IPS-NIHi11 (cell line): ENCODE results near the gene SKIC2.
"Not testable (repeated sequence)": the region's sequence is repeated elsewhere in the genome, so short reads cannot be mapped to it uniquely, and the experiment has no call there.

ENCODE experiments used
- DNase-seq: peaks from one replicate; pipeline ENCODE4 v3.0.0; 2012; ENCODE audit warnings: mixed read lengths, low spot score

Gene SKIC2

DNA sequence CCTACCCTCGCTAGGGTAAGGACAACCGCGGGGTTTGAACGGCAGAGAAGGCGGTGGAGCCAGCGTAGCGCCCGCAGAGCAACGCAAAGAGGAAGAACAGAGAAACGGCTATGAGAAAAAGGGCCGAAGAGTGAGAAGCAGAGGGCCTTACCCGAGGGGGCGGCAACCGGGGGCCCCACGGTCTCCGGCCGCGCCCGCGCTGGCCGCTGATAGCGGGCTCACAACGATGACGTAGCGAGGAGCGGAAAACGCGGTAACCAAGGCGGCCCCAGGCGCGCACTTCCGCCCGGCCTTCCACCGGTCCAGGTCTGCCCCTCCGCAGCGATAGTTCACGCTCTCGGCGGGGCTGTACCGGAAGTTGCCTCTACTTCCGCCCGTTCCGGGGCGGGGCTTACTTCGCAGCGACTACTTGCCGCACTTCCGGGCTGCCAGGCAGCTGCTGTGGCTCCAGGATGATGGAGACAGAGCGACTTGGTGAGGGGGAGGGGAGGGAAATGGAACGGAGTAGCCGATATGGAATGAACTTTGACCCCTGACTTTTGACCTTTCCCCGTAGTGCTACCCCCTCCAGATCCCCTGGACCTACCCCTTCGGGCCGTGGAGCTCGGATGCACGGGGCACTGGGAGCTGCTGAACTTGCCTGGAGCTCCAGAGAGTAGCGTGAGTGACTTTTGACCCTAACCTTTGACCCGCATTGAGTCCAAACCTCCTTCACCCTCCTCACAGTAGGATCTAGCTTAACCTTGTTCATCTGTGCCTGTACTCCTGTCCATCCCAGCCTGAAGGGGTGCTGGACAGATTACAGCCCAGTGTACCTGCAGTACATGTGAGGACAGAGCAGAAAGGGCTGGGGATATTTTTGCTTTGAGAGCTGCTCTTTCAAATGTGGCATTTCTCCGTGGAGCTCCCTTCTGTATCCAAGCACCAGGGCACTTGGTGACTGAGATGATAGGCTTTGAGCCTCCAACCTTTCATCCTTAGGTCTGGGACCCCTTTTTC, at the start of gene SKIC2, which contains the start of gene NELFE:
Gene SKIC2 (plus strand): TSS at position 435 of the 999 bp plus-strand sequence. CDS start 18 bp downstream, at position 453.
Gene NELFE (minus strand): TSS at position 231 of the 999 bp plus-strand sequence. CDS start 525 bp downstream, outside the sequence.
- peak; percentile 100 for DNase-seq

- DNase-seq = not testable (repeated sequence)
Observed at GRCh38 chr6:31909298-31909697, 49.7 kb upstream of the SKIC2 start.

GRCh38 chr6:31911826-31912585, 47.0 kb upstream of the SKIC2 start:
- no peak for DNase-seq

GRCh38 chr6:31915351-31915750, 43.6 kb upstream of the SKIC2 start:
- no peak for DNase-seq

DNA sequence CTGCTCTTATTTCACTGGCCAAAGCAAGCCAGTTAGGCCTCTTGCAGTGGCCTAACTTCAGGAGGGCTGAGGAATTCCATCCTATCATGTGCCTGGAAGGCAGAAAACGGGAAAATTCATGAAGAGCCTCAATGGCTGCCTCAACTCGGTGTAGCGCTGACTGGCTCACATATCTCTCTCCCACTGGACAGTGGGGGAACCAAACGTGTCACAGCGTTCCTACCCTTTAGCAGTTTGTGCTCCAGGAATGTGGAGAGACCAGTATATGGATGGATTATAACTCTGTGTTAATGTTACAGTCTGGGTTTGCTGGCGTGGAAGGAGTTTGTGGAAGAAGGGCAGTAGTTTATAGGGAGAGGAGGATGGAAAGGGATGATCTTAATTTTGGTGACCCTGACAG, 43.2 kb upstream of the SKIC2 start:
- no peak for DNase-seq

GRCh38 chr6:31918069-31918720, 40.8 kb upstream of the SKIC2 start:
- no peak for DNase-seq

DNA sequence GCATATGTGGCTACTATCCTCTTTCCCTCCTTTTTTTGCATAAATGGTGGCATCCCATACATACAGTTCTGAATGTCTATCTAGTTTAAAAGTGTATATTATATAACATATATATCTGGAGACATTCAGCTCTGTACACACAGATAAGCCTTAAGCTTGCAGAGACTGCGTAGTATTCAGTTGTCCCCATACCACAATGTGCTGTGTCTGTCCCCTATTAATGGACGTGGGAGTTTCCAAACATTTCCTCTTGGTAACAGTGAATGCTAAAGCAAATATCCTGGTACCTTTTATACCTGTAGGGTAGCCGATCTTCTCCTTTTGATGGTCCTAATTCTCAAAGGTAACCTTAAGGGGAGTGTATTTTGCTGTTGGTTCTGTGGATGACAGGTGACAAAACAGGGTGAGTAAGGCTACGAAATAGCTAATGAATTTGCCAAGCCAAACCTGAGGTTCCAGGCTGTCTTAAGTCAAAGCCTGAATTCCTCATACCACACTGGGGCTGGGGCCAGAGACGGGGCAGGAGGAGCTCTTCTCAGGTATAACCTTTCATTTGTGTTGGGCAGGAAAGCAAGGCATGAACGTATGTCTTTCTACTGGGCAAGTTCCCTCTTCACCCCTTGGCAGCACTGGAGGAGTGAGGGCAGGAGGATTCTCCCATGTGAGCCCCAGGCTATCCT, 39.2 kb upstream of the SKIC2 start:
- DNase-seq = no peak

DNA sequence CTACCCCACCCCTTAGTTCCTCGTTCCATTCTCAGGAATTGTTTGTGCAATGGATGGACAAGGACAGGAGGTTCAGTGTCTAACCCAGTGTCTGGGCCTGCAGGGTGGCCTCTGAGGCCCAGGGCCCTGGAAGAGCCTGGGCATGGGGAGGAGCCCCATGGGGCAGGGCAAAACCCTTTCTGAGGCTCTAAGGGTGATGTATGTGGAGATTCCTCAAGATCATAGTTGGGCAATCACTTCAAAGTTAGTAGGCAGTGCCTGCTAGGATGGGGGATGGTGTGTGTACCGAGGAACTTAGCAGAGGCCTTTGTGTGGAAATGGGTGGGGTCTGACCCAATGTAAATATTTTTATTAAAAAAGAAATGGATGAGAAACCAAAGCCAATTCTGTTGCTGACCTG, 38.2 kb upstream of the SKIC2 start:
- DNase-seq = no peak

GRCh38 chr6:31922942-31923341, 36.0 kb upstream of the SKIC2 start:
- peak; percentile 52 for DNase-seq

DNA sequence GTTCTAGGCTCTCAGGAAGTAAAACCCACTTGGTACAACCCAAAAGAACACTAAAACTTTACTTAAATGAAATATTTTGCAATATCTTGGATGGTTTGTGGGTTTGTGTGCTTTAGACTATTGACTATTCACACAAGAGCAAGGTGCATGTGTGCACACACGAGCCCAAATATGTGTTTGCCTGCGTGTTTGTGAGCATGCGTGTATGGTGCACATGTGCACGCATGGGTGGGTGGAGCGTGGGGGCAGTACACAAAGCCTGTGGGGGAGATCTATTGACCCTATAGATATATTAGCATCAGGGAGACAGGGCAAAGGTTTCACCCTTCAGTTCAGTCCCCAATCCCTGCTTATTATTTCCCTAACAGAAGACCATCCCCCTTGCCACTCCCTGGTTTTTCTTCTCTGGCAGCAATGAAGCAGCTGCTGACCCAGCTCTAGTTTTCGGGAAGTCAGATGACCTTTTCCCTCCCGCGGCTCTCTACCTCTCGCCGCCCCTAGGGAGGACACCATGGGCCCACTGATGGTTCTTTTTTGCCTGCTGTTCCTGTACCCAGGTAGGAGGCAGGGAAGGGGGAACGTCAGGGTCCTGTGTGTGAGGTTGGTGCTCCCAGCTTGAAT, 31.6 kb upstream of the SKIC2 start, which contains the start of gene C2:
Gene C2 (plus strand): TSS at position 476 of the 621 bp plus-strand sequence. CDS start 36 bp downstream, at position 512.
- DNase-seq = no peak

GRCh38 chr6:31927863-31928671, 30.9 kb upstream of the SKIC2 start:
- DNase-seq = no peak

DNA sequence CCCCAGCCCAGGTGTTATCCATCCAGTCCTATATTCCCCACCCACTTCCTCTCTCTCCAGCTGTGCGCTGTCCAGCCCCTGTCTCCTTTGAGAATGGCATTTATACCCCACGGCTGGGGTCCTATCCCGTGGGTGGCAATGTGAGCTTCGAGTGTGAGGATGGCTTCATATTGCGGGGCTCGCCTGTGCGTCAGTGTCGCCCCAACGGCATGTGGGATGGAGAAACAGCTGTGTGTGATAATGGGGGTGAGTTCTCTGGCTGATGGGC, 30.4 kb upstream of the SKIC2 start:
- no peak for DNase-seq

- DNase-seq = no peak
Observed at GRCh38 chr6:31930962-31931361, 28.0 kb upstream of the SKIC2 start.

- DNase-seq = not testable (repeated sequence)
Observed at GRCh38 chr6:31932137-31932536, 26.8 kb upstream of the SKIC2 start.

DNA sequence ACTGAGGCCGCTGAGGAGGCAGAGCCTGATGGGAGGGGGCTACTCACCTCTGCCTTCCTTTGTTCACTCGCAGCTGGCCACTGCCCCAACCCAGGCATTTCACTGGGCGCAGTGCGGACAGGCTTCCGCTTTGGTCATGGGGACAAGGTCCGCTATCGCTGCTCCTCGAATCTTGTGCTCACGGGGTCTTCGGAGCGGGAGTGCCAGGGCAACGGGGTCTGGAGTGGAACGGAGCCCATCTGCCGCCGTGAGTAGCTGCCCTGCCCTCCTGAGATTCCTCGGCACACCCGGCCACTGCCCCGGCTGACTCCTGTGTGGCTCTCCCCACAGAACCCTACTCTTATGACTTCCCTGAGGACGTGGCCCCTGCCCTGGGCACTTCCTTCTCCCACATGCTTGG, 25.4 kb upstream of the SKIC2 start:
- DNase-seq = no peak

DNA sequence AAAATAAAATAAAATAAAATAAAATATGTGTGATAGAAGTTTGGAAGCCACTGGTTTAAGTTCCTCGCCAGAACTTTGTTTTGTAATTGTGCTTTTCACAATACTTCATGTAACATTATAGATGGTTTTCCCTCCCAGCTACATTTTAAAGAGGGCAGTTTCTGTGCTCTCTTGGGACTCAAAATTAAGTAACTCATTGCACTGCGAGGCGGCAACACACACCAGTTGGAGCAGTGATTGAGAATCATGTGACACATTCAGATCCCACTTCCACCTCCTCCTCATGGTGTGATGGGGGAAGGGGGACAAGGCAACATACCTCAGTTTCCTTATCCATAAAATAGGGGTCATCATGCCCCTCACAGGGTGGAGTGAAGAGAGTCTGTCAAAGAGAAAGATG, 24.0 kb upstream of the SKIC2 start:
- DNase-seq = no peak

DNA sequence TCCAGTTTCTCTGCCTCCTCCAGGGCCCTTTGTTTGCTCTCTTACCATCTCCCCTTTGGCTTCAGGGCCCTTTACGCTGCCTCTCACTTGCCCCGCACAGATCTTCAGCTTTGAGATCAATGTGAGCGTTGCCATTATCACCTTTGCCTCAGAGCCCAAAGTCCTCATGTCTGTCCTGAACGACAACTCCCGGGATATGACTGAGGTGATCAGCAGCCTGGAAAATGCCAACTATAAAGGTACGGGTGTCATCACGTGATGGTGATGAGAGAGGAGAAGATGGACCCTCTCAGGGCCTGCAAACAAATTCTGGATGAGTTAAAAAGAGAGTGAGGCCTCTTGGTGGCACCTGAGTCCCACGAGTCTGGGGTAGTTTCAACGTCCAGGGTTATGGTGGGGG, 23.2 kb upstream of the SKIC2 start:
- no peak for DNase-seq

GRCh38 chr6:31940256-31940664, 18.7 kb upstream of the SKIC2 start:
- no peak for DNase-seq

DNA sequence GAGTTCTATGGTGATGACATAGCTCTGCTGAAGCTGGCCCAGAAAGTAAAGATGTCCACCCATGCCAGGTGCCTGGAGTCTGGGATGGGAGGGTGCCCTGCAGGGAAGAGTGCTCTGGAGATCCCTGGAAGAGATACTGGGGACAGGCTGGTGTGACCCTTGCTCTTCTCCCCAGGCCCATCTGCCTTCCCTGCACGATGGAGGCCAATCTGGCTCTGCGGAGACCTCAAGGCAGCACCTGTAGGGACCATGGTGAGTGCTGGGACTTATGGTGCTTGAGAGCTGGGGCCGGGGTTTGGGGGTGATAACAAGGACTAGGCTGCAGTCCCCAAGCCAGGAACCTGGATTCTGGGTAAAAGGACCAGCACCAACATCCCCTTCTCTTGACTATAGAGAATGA, 15.2 kb upstream of the SKIC2 start:
- DNase-seq = no peak

DNA sequence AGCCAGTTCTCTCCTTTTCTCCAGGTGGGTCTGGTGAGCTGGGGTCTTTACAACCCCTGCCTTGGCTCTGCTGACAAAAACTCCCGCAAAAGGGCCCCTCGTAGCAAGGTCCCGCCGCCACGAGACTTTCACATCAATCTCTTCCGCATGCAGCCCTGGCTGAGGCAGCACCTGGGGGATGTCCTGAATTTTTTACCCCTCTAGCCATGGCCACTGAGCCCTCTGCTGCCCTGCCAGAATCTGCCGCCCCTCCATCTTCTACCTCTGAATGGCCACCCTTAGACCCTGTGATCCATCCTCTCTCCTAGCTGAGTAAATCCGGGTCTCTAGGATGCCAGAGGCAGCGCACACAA, 13.8 kb upstream of the SKIC2 start:
- no peak for DNase-seq
